Loucy (cell line): ENCODE results near the gene FCHO1.

ENCODE experiments used
- CTCF ChIP-seq: fragments of 200-600 bp; sonication (generic); conservative IDR thresholded peaks from 2 replicates; pipeline ENCODE4 v1.5.1; 2014; ENCODE audit warnings: mild to moderate bottlenecking, antibody characterized with exemption, low read length
- EZH2phosphoT487 ChIP-seq: fragments of 200-600 bp; IDR thresholded peaks from 2 replicates; pipeline ENCODE4 v1.6.1; 2018; ENCODE audit warnings: antibody characterized with exemption, mild to moderate bottlenecking, moderate library complexity, borderline replicate concordance

GRCh38 chr19:17770613-17771012 lies 19.3 kb downstream of the FCHO1 start:
- TF ChIP-seq CTCF (no peak), EZH2phosphoT487 (no peak)
